ENCODE measurements around the gene CDK14.
"Not testable (repeated sequence)": the region's sequence is repeated elsewhere in the genome, so short reads cannot be mapped to it uniquely, and the experiment has no call there.

CDK14 gene

DNA sequence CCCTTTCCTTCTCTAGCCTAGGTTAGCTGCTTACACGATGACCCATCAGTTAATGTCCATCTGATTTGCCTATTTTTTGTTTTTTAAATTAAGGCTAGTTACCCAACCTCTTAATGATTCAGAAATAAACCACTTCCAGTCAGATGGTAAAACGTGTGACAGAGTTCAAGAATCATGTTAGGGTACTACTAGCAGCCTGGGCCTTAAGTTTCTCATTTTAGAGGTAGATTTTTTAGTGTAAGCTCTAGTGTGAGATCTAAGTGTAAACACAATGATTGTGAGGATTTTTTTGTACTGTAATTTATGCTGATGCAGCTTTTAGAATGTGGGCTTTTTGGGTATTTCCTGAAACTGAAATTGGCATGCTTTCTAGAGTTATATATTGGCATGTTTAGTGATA, 130.0 kb downstream of the CDK14 start:
- DNase-seq: no peak

DNA sequence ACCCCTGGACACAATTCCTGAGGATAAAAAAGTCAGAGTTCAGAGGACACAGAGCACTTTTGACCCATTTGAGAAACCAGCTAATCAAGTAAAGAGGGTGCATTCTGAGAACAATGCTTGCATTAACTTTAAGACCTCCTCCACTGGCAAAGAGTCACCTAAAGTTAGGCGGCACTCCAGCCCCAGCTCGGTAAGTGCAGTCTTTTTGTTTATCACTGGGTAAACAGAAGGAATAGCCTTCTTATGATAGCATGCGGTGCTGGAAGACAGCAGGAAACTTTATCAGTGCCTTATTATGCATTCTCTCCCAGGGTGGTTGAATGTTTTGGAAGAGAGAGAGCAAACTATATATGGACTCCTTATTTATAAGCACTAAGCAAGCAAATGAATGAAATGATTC, 130.5 kb downstream of the CDK14 start:
- DNase-seq: no peak

DNA sequence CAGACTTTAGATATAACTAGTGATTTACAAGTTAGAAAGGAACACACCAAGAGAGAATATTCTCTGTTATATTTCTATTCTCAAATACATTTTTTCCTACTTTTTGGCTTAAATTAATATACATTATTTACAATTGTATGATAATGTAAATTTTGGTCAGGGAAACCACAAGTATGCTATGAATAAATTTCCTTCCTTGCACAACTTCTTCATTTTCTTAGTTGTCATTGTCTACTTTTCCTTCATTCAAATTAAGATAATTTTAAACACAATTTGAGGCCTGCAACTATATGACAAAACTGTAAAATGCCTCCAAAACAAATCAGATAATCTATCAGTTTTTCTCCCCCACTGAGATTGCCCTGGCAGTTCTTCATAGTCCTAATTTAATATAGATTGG, 131.3 kb downstream of the CDK14 start:
- no peak for DNase-seq

DNA sequence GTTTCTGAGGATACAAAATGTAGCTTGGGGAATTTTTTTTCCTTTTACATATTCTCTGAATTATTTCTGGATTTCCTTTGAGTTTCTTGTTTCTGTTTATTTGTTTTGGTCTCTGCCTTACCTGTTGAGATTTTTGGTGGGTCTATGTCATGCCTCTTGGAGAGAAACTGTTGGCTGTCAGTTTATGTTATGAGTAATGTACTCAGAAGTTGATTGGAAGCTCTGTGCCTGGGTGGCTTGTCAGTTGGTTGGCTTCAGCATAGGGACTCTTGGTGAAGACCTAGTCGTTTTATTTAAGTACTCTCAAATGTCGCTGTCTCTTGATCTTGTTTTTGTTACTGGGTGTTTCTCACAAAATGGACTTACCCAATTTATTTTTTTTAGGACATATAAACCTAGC, 132.4 kb downstream of the CDK14 start:
- DNase-seq: no peak

DNA sequence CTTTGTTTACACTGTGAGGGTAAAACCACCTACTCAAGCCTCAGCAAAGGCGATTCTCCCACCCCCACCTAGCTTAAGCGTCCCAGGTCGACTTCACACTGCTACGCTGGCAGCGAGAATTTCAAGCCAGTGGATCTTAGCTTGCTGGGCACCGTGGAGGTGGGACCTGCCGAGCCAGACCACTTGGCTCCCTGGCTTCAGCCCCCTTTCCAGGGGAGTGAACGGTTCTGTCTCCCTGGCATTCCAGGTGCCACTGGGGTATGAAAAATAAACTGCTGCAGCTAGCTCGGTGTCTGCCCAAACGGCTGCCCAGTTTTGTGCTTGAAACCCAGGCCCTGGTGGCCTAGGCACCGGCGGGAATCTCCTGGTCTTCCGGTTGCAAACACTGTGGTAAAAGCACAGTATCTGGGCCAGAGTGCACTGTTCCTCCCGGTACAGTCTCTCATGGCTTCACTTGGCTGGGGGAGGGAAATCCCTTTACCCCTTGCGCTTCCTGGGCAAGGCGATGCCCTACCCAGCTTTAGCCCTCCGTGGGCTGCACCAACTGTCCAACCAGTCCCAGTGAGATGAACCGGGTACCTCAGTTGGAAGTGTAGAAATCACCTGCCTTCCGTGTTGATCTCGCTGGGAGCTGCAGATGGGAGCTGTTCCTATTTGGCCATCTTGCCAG, 139.6 kb downstream of the CDK14 start:
- not testable (repeated sequence) for DNase-seq

DNA sequence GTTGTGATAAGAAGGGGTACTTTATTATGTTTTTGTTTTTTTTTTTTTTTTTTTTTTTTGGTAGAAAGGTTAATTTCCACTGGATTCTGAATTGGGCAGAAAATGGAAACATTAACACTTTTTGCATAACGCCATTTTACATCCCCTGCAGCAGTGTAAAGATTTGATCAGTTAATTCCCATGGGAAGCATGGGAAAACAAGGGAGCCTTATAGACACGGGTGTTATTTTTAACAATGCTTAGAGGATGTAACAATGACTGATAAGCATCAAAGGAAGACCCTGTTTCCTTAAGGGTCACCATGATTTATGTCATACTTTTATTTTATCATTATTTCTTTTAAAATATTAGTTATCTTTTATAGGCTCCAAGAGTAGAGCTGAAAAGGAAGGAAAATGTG, 140.2 kb downstream of the CDK14 start:
- DNase-seq: no peak

DNA sequence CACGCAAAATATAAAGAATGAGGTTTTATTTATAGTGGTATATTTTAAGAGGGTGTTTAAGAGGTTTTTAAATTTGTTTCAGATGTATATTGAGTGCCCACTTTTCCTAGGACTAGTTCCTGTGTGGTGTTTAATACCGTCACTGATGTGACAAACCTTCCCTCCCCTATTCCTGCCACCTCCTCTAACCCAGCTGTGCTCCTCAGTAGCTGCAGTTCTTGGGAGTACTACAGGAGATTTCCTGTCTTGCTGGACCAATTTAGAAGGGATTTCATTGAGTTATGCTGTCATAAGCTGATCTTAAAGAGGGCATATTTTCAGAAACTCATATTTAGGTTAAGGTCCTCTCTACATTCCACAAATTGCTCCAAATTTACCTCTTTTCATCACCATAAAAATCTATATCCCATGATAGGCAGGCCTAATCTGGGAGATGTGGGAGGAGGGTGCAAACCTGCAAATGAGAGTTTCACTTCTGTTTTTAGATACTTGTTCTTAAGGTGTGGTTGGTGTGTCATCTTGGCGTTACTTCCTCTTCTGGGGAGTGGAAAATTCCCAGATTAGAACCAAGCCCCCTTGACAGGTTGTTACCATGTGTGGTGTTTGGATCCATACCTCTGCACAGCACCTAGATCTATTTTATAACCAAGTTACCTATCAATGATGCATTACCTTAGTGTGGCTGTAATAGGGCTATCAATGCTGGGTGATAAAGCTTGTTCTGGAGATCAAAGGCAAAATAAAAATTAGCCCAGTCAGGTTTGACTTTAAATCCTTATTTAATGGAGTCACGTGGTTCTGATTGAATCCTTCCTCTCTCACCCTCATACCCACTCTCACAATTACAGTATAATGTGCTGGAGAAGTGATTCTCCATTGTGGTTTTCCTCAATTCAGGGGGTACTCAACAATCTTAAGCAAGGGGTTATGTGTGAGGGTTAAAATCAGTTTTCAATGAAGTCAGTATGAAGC, 141.1 kb downstream of the CDK14 start:
- DNase-seq: no peak

DNA sequence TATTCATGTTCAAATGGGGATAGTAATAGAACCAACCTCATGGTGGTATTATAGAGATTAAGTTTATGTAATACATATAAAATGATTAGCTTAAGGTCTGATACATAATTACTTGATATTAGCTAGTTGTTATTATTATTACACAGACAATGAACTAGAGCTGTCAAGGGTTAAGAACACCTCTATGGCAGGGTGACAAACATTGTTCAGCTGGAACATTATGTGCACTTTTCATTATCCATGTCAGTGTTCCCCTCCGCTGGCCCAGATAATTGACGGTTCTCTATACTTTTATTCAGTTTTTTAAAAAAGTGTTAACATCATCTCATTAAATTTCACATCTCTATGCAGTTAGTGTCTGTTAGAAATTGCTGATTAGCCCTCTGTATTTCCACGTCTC, 142.1 kb downstream of the CDK14 start:
- DNase-seq: no peak

DNA sequence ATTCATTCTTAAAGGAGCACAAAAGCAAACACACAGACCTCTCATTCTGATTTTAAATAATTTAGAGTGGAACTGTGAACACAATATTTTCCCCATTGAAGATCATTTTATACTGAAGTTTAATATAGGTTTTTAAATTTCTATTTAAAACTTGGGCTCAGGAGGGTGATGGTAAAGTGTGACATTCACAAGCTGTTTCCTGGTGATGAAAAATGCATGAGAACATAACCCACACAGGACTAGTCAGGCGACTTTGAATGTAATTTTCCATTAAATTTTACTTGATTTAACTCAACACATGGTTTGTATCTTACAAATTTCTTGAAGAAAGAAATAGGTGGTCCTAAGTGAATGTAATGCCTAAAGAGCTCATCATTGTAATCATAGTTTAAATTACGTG, 143.6 kb downstream of the CDK14 start:
- DNase-seq: no peak

DNA sequence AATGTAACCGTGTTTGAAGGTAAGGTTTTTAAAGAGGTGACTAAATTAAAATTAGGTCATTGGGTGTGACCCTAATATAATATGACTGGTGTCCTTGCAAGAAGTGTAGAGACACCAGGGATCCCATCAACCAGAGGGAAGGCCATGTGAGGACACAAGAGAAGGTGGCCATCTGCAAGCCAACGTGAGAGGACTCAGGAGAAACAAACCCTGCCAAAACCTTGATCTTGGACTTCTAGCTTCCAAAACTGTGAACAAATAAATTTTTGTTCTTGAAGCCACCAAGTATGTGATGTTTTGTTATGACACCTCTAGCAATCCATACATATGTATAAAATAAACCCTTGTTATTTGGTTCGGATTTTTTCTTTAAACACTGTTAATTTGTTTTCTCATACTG, 144.3 kb downstream of the CDK14 start:
- no peak for DNase-seq

DNA sequence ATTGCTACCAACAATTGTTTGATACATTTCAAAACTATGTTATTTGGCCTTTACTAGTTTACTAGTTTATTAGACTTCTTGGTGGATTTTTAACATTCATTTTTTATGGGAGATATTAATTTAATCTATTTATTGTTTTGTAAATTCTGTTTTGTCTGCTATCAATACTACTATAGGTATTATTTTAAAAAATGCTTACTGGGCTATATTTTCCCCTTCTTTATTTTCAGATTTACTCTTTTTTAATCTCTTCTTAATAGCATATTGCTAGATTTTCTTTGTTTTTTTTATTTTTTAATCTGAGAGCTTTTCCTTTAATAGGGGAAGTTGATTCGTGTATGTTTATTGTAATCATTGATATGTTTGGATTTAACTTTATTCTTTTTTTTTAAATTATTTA, 147.5 kb downstream of the CDK14 start:
- no peak for DNase-seq

DNA sequence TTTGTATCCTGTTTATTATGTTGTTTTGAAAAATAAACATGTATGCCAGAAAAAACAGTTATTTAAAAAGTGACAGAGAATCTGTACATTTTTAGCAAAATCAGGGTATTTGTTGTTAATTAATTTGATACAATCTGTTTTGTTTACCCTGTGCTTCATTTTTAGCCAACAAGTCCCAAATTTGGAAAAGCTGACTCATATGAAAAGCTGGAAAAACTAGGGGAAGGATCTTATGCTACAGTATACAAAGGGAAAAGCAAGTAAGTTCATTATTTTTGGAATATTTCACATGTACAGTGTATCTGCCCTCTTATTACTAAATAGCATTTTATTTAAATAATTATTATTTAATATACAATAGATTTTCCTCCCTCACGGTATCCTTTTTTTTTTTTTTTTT, 151.4 kb downstream of the CDK14 start:
- no peak for DNase-seq

DNA sequence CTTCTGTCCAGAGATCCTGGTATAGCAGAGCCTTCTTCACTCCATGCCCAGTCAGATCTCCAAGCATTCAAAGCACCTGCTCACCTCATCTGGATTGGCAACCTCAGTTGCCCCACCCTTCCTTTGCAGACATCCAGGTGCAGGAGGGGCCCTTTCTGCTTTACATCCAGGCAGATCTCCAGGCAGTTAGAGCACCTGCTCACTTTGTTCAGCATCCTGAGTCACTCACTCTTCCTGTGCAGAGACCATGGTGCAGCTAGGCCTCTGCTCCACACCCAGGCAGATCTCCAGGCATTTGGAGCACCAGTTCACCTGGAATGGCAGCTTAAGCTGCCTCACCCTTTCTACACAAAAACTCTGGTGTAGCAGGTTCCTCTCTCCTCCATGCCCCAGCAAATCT, 153.1 kb downstream of the CDK14 start:
- DNase-seq: no peak

DNA sequence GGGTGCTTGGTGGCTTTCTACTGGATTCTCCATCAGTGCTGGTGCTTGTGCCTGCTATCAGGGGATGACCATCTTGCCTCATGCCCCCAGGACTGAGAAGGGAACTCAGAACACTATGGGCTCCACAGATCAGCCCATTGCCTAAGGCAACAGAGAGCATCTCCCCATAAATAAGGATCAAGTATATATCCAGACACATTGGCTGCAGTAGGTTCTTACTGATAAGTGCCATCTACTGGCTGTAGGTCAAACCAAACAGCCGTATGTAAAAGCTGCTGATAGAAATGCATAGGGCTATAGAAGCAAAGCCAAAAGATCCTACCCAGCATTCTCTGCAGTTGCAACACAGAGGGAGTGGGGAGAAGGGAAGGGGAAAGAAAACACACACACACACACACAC, 153.7 kb downstream of the CDK14 start:
- no peak for DNase-seq

DNA sequence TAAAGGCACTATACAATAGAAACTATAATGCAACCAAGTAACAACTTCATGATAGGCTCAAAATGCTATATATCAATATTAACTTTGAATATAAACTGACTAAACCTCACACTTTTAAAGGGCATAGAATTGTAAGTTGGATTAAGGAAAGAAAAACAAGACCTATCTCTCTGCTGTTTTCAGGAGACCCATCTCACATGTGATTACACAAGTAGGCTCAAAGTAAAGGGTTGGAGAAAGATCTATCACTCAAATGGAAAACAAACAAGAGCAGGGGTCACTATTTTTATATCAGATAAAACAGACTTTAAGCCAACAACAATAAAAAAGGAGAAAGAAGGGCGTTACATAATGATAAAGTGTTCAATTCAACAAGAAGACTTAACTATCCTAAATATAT, 155.5 kb downstream of the CDK14 start:
- no peak for DNase-seq

DNA sequence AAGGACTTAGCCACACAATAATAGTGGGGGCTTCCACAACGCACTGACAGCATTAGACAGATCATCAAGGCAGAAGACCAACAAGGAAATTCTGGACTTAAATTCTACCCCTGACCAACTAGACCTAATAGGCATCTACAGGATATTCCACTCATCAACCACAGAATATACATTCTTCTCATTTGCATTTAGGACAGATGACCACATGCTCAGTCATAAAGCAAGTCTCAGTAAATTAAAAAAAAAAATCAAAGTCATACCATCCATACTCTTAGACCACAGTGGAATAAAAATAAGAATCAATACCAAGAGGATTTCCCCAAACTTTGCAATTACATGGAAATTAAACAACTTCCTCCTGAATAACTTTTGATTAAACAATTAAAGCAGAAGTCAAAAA, 155.9 kb downstream of the CDK14 start:
- no peak for DNase-seq

DNA sequence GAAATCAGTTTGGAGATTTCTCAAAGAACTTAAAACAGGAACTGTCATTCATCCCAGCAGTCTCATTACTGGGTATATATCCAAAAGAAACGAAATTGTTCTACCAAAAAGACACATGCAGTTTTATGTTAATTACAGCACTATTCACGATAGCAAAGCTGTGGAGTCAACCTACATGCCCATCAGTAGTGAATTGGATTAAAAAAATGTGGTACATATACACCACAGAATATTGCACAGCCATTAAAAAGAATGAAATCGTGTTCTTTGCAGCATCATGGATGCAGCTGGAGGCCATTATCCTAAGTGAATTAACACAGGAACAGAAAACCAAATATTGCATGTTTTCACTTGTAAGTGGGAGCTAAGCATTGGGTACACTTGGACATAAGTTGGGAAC, 158.9 kb downstream of the CDK14 start:
- DNase-seq: no peak

DNA sequence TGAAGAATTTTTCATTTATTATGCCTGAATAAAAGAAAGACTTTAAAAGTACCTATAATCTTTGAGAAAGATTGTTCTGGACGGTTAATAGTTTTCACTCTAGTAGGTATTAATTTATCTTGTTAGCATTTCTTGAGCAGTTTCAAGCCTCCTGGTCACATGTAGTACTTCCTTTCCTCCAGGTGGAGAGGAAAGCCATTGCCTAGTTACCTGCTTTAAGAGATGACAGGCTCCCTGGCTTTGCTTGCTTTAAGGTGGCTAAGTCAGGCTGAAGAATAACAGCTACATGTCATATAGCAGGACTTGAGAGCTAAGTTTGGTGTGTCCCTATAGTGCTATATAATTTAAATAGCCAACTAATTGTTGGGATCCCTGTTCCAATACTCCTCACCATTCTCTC, 160.2 kb downstream of the CDK14 start:
- DNase-seq: no peak

DNA sequence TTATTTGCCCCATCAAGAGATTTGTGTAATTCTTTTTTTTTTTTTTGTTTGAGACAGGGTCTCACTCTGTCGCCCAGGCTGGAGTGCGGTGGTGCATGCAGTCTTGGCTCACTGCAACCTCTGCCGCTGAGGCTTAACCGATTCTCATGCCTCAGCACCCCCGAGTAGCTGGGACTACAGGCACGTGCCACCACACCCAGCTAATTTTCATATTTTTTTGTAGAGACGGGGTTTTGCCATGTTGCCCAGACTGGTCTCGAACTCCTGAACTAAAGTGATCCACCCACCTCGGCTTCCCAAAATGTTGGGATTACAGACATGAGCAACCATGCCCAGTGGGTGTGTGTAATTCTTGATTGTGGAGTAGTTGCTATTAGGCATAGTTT, 161.4 kb downstream of the CDK14 start:
- not testable (repeated sequence) for DNase-seq

DNA sequence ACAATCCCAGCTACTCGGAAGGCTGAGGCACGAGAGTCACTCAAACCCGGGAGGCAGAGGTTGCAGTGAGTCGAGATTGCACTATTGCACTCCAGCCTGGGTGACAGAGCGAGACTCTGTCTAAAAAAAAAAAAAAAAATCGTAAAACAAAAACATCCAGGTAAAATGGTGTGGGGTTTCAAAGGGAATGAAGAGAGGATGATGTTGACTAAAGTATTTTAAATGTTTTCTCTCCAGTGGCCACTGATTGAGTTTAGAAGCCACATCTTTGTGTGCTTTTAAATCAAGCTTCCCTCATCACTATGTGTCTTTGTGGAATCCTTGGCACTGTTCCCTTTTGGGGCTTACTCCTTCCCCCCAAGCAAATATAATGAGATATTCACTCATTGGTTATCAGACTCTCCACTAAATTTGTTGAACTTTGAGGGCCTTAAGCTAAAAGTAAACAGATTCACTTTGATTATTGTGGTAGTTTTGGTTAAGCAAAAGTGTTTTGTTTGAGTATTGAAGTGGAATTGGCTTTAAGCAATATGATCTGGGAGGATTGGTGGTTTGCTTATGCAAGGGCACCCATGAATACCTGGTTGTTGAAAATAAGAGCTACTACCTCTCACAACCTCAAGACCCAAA, 162.9 kb downstream of the CDK14 start:
- no peak for DNase-seq

DNA sequence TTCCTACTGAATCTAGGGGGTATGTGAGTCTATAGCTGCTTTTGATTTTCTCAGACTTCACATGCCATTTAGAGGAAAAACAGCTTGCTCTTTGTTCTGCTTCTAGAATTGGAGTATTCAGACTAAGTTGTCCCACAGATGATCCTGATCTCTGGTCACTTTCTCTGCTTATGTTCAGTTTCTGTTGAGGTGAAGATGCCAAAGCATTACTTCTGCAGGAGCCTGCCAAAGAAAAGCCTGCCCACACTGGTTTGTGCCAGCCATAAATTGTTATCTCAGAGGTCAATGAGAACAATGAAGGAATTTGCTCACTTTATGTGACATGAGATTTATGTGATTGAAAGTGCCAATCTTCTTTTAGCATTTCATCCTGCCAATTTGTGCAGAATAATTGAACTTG, 163.6 kb downstream of the CDK14 start:
- no peak for DNase-seq

DNA sequence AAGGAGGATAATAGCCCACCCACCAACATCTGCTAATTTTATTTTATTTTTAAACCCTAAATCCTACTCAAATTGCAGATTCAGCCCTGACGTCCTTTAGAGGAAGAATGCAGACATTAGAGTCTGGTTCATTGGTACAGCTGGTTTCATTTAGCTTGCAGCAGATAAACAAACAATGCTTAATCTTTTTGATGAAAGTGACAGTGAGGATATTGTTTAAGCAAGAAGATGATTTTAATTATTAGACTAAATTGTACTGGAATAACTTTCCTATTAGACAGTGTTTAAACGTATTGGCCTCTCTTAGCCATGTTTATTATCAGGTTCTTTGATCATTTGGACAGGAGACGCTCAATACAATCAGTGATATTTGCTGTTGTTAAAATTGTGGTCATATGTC, 164.8 kb downstream of the CDK14 start:
- no peak for DNase-seq

DNA sequence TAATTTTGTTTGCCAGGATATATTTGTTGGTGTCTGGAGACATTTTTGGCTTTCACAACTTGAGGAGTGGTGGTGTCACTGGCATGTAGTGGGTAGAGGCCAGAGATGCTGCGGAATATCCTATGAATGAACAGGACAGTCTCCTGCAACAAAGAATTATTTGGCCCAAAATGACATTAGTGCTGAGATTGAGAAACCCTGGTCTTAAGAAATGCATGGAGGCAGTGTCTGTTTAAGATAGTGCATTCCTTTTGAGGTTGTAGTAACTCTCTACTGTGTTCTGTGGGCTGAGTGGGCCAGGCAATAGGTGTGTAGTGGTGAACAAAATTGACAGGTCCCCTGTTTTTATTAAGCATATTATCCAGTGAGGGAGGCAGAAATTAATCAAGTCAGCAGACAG, 165.5 kb downstream of the CDK14 start:
- no peak for DNase-seq

DNA sequence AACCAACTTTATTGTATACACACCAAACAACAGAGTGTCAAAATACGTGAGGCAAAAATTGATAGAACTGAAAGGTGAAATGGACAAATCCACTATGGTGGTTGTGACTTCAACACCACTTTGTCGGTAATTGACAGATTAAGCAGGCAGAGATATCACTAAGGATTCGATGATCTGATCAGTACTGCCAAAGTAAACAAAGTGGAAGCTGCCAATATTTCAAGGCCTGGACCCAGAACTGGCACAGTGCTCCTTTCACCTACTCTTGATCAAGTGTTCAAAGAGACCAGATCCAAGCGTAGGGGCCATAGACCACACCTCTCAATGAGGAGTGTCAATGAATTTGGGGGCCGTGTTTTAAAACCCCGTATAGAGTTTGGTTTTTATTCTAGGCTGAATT, 167.0 kb downstream of the CDK14 start:
- no peak for DNase-seq
